GM12864 (cell line): ENCODE measurements around the gene MPEG1.

Experiments used
- DNase-seq: peaks from one replicate; pipeline ENCODE4 v3.0.0-alpha.2; 2011; ENCODE audit warnings: low read depth
- H3K4me3 ChIP-seq: 2 replicates; pipeline ENCODE4 v1.5.1; 2011; ENCODE audit warnings: mild to moderate bottlenecking, low read depth, low read length, control low read depth
- TF ChIP-seq, protein P1 (sequence below): IDR thresholded peaks from 2 replicates; pipeline ENCODE4 v1.5.1; 2011; ENCODE audit warnings: low read depth, mild to moderate bottlenecking, moderate library complexity, low read length, control low read depth, inconsistent platforms; ENCODE audit errors: missing control alignments

The MPEG1 gene

DNA sequence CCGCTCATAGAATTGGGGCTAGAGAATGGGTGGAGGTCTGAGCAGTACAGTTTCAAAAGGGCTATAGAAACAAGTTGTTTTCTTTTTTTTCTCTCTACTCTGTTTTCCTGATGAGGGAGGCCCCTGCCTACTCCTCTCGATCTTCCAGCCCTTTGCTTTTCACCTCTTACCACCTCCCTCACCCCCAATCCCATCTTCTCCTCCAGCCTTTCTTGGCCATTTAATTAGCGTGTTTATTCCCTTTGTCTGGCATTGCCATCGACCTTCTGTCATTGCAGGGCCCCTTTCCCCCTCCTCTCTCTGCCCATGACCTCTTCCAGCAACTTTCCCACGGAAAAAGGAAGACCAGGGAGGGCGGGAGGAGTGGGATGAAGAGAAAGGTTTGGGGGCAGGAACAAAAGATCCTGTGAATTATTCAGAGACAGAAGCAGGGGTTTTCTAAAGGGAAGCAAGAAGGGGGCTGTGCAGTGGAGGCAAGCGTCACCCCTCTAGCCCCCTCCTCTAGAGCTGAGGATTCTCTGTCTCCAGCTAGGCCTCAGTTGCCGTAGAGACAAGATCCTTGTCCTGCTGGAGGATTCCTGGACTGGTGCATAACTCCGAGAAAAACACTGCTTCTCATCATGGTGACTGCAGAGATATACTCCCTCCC lies 27.9 kb downstream of the MPEG1 start:
- TF ChIP-seq, protein P1, sequence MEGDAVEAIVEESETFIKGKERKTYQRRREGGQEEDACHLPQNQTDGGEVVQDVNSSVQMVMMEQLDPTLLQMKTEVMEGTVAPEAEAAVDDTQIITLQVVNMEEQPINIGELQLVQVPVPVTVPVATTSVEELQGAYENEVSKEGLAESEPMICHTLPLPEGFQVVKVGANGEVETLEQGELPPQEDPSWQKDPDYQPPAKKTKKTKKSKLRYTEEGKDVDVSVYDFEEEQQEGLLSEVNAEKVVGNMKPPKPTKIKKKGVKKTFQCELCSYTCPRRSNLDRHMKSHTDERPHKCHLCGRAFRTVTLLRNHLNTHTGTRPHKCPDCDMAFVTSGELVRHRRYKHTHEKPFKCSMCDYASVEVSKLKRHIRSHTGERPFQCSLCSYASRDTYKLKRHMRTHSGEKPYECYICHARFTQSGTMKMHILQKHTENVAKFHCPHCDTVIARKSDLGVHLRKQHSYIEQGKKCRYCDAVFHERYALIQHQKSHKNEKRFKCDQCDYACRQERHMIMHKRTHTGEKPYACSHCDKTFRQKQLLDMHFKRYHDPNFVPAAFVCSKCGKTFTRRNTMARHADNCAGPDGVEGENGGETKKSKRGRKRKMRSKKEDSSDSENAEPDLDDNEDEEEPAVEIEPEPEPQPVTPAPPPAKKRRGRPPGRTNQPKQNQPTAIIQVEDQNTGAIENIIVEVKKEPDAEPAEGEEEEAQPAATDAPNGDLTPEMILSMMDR = no peak
- no peak overlapping the region for H3K4me3 ChIP-seq
- DNase-seq = no peak

DNA sequence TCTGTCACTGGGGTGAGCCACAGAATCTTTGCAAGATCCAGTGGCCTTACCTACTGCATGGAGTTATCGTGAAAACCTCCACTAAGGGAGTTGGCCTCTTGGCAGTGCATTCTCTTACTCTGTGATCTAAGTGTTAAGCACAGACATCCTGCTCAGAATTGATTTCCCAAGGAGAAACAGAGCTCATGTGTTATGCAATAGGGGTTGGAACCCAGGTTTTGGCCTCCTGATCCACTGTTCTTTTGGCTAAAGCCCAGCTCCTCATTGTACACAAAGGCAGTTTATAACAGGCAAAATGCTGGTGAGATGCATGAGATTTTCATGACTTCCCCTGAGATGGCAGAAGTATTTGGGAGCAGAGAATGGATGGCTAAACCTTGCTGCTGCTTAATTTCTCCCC lies 29.0 kb downstream of the MPEG1 start:
- H3K4me3 ChIP-seq = no peak overlapping the region
- no peak for DNase-seq

DNA sequence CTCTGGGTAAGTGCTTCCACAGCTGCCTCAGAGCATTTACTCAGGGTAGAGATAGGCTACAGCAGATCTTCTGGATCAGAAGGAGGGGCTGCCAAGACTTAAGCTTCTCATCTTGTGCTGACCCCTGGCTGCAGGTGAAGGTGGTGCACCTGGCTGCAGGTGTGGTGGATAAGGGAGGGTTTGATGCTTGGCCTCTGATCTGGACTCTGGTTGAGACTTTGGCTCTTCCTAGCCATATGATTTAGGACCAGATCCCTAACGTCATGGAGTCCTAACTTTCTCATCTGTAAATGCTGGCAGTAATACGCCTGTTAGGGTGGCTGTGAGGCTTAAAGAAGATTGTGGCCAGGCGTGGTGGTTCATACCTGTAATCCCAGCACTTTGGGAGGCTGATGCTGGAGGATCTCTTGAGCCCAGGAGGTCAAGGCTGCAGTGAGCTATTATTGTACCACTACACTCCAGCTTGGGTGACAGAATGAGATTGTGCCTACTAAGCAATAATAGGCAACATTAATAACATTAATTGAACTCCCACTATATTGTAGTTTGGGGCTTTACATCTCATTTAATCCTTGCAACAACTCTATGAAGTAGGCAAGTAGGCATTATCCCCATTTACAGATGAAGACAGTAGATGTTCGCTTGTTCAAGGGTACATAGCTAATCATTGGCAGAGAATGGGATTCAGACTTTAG lies 30.1 kb downstream of the MPEG1 start:
- no peak overlapping the region for H3K4me3 ChIP-seq
- TF ChIP-seq, protein P1 = peak; percentile 67
- DNase-seq = no peak

More for the DNA sequence above, 29.0 kb downstream of the MPEG1 start:
- TF ChIP-seq, protein P1 = no peak

GRCh38 chr11:59181746-59182456 lies 30.8 kb downstream of the MPEG1 start:
- TF ChIP-seq, protein P1 = no peak
- no peak for DNase-seq
- H3K4me3 ChIP-seq = no peak overlapping the region

DNA sequence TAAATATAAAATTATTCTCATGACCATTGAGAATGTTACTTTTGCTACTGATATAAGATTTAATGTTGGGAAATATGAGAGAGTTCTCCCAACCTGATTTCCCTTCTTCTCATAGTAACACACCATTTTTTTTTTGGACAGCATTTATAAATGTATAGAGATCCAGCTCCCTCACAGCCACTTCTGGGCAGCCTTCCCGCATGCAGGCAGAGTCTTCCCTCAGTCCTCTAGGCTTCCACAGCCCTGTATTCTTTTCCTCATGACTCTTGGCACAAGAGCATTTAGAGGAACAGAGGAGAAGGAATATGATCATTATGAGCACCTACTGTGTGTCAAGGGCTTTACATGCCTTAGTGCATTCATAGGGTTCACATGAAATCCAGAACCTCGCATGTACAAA lies 31.8 kb downstream of the MPEG1 start:
- H3K4me3 ChIP-seq = no peak overlapping the region
- no peak for DNase-seq
- TF ChIP-seq, protein P1 = no peak

- no peak overlapping the region for H3K4me3 ChIP-seq
- no peak for DNase-seq
- TF ChIP-seq, protein P1 = no peak
Measured at GRCh38 chr11:59180168-59180776, 32.5 kb downstream of the MPEG1 start.
